ENCODE data around the gene LRRC19.

LRRC19 gene

DNA sequence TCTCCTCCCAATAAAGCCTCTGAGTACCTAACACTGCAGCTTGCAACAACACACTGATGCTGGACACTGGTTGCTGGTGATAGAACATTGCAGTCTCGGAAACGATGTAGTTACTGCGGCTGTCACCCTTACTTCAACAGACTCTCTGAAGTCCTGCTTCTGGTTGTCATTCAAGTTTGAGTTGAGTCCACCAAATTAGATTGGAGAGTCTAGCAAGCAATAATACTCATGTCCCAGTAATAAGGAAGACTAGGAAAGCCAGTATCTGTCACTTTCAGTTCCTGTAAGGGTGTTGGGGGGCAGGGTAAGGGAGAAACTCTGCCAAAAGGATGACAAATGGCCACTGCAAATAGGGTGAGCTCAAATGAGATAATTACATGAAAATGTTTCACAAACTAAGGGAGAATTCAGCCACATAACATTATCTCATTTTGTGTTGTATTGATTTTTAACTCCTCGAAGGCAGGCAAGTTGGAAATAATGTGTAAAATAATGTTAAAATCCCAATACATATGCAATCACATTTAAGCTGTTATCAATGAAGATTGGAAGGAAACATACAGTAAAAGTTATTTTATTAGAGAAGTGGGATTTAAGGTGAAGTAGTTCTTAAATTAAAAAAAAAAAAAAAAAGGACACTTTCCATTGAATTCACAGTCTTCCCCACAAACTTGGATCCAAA lies 50.1 kb downstream of the LRRC19 start:
- peak; percentile 90 for DNase-seq

DNA sequence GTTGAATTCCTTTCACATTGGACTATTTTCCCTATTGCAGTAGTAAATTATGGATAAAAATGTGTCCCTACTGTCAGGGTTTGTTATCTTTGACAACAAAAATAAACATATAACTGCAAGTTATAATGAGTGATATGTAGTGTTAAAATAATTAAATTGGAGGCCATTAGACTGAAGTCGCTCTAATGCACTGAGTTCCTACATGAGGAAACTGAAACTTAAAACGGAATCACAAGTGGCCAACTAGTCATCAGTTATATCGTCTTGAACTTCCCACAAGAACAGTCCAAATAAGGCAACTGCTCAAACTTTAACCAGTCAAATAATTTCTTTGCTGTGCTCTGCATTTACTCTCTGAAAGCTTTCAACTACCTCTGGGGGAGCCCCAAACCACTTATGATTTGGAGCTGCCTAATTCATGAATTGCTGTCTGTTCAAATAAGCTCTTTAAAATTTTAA lies 51.4 kb downstream of the LRRC19 start:
- DNase-seq: peak; percentile 94

DNA sequence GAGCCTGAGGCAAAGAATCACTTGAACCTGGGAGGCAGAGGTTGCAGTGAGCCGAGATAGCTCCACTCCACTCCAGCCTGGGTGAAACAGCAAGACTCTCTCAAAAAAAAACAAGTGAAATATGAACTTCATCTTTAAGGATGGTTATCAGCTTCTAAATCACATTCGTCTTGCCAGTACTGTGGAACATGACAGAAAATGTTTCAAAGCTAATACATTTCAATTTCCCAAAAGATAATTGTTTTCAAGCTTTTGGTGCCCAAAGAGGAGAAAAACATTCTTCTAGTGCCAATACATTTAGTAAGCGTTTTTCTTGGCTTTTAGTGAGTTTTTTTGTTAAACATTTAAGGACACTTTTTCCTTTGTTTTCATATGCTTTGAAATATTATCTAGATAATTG lies 53.7 kb downstream of the LRRC19 start:
- DNase-seq: no peak

DNA sequence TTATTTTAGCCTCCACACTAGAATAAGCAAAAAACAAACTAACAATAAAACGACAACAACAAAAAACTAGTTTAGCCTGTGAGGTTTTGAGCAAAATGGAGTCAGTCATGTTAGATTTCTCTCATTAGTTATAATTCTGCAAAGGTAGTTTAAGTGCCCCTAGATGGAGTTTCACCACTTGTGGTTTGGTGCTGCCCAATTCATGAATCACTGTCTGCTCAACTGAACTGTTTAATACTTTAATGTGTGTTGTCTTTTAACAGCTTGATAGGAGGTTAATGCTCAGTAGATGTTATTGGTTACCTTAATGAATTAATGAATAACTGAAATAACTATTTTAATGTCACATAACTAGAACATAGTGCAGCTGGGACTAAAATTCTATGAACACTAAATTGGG lies 55.0 kb downstream of the LRRC19 start:
- no peak for DNase-seq

DNA sequence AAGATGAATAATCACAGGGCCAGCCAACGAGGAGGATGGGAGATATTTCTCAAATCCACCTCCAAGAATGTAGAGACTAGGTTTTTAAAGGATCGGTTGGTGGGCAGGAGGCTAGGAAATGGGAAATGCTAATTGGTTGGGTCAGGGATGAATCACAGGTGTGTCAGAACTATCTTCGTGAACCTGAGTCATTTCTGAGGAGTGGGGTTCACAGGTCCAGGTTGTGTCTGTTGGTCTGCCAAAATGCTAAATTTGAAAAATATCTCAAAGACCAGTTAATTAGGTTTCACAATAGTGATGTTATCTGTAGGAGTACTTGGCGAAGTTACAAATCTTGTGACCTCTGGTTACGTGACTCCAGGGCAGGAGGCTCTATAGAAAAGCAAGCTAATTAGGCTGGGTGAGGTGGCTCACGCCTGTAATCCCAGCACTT lies 55.8 kb downstream of the LRRC19 start:
- peak; percentile 17 for DNase-seq

DNA sequence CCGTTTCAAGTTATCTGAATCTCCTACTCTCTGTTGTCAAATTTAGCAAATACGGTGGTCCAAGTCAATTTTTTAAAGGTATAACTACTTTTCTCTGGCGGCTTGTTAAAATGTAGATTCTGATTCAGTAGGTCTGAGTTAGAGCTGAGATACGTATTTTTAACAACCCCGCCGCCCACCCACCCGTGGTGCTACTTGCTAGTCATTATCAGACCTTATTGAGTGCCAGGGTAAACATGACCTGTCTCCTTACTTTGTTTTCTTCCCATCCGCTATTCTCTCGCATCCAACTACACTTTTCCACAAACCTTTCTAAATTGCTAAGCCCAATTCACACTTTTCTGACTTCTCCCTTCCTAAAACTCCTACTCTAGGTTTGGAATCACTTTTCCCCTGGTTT lies 57.7 kb downstream of the LRRC19 start:
- peak; percentile 61 for DNase-seq

DNA sequence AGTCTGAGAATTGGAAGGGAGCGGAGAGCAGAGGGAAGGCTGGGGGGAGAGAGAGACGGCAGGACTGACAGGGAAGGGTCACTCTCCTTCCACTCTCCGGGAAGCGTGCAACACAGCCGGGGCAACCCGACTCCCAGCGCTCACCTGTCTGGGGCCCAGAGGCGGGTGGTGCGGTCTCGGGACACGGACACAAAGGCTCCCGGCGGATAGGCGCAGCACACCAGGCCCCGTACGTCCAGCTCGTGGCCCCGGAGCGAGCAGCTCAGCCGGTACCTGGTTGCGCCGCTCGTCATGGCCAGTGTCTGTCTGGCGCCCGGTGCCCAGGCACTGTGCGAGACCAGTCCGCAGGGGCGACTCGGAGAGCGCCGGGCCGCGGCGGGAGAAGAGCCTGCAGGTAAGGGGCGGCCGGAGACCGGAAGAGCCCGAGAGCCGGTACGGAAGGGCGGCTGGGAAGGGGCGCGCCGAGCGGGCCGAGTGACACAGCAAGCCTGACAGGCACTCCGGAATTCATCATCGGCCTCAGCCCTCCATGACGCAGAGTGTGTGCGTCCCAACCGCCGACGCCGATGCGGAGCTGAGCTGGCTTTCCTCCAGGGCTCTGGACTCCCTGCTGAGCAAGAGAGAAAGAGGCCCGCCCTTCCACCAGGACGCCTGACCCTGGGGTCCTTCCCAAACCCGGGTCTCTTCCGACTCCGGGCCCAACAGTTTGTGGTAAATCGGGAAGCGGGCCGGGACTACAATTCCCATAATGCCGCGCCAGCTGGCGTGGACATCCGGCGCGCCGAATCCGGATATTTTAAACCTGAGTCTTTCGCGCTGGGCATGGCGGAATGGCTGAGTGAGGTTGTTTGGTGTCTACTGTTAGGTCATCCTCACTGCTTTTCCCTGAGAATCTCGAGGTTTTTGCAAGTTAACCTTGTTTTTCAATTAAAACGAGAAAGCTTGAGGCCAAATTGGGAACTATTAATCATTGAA lies 58.4 kb downstream of the LRRC19 start, which contains the start of gene PLAA:
TSS of gene PLAA (minus strand) at position 490 of the 975 bp plus-strand sequence. CDS start at position 293, 197 bp downstream.
- DNase-seq: peak; percentile 97

DNA sequence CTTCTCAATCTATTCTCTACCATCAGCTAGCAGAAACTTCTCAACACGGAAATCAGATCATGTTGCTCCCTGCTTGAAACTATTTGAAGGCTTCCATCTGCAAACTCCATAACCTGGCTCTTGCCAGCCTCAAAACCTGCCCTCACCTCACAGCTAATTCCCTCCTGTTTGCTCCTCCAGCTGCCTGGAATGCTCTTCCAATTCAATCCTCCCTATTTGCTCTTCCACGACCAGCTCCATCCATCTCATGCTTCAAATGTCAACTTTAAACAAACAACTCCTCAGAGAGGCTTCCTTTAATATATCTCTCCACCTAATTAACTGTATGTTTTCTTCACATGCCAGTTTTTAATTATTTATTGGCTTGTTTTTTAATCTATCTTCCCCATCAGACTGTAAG lies 59.9 kb downstream of the LRRC19 start:
- no peak for DNase-seq

Measured in OCI-M1 (cell line).